ENCODE data around the gene SHB.
"Not testable (repeated sequence)": the region's sequence is repeated elsewhere in the genome, so short reads cannot be mapped to it uniquely, and the experiment has no call there.

SHB gene

DNA sequence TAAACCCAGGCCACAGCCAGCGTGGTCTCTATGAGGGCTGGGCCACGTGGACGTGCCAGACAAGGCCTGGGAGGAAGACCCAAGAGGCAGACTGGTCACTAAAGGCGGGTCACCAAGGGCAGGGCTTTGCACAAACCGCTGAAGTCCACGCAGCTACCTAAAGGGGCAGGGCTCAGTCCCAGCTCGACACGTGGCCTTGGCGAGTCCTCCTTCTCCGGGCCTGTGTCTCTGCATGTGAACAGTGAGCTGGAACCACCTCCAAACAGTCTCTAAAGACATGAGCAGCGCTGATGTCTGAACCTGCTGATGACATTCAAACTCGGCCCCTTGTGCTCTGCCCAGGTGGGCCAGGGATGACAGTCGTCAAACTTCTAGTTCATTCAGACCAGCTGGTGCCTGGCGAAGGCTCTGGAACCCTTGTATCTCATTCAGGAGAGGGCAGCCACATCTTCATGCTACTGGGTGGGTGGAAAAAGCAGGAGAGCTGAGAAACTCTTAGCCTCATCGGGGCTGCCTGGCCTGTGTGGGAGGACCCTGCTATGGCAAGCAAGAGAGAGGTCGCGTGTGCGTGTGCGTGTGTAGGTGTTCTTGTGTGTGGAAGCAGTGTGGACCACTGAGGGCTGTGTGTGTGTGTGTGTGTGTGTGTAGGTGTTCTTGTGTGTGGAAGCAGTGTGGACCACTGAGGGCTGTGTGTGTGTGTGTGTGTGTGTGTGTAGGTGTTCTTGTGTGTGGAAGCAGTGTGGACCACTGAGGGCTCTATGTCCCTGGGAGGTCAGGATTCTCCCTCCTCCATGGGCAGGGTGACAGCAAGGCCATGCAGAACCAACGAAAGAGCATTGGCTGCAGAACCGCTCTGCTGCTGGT is 151.0 kb downstream of the SHB start:
- Mint-ChIP-seq H3K9me3 (ENCODE audit: low read depth) (no peaks in the 10 kb centered on the region), H3K4me1 (ENCODE audit: low read depth) (no peaks in the 10 kb centered on the region), H3K4me3 (no peak overlapping the region), H3K36me3 (no peaks in the 10 kb centered on the region), H3K27ac (no peak overlapping the region), H3K27me3 (peaks cover 1% of the 10 kb centered on the region)

DNA sequence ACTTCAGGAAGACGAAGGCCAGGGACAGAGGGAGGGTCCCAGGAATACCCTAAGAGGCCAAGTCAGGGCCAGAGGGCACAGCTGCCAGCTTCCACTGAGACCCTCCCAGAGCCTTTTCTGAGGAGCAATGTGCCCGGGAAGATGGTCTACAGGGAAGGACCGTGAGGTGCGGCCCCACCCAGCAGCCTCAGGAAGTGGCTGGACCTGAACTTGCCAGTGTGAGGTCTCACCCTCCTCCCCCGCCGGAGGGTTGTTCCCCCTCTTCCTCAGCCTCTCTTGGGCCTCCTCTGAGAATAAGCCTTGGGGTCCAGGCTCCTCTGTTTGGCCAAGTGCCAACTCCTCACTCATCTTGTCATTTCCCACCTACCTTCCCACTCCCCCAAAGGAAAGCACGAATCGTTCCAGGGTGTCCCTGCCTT is 151.7 kb downstream of the SHB start:
- Mint-ChIP-seq H3K4me1 (ENCODE audit: low read depth) (no peaks in the 10 kb centered on the region), H3K4me3 (no peak overlapping the region), H3K36me3 (no peaks in the 10 kb centered on the region), H3K27ac (no peak overlapping the region), H3K27me3 (peaks cover 1% of the 10 kb centered on the region), H3K9me3 (ENCODE audit: low read depth) (no peaks in the 10 kb centered on the region)

- H3K27ac Mint-ChIP-seq = no peak overlapping the region
- no peaks in the 10 kb centered on the region for H3K9me3 Mint-ChIP-seq (ENCODE audit: low read depth)
- H3K4me1 Mint-ChIP-seq (ENCODE audit: low read depth) = no peaks in the 10 kb centered on the region
- no peaks in the 10 kb centered on the region for H3K36me3 Mint-ChIP-seq
- no peak overlapping the region for H3K4me3 Mint-ChIP-seq
- peaks cover 1% of the 10 kb centered on the region for H3K27me3 Mint-ChIP-seq
Observed at GRCh38 chr9:37916471-37917312, 152.3 kb downstream of the SHB start.

- no peak overlapping the region for H3K4me3 Mint-ChIP-seq
Observed at GRCh38 chr9:37915911-37916470, 153.0 kb downstream of the SHB start.

DNA sequence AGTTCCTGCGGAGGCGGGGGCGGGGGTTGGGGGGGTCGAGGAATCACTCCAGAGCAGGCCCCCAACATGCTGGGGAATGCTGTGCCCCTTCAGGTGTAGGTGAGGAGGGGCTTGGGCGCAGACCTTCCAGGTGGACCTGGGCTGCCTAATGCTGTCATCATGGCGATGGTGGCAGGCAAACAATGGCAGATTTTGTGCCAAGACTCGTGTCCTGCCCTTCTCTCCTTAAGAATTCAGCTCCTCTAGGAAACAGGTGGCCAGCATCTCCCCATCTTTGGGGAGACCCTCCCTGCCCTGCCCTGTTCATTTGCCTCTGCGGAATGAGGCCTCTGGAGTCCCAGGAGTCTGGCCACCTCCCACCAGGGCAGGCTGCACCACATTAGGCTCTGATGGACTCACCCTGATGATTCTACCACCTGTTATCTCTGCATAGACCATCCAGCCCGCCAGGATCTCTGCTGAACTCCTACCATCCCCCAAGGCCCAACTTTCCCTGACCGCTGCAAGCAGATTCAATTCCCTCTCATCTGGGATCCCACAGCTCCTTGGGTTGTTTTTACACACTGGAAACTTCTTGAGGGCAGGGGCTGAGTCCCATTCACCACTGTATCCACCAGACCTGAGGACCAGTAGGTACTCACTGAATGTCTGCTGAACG is 154.2 kb downstream of the SHB start:
- Mint-ChIP-seq H3K4me3 (no peak overlapping the region), H3K36me3 (no peaks in the 10 kb centered on the region), H3K4me1 (ENCODE audit: low read depth) (no peaks in the 10 kb centered on the region), H3K27ac (no peak overlapping the region), H3K9me3 (ENCODE audit: low read depth) (no peaks in the 10 kb centered on the region), H3K27me3 (peaks cover 1% of the 10 kb centered on the region)

More at GRCh38 chr9:37915911-37916470, 153.0 kb downstream of the SHB start:
- Mint-ChIP-seq H3K4me1 (ENCODE audit: low read depth) (no peaks in the 10 kb centered on the region), H3K27ac (no peak overlapping the region), H3K9me3 (ENCODE audit: low read depth) (no peaks in the 10 kb centered on the region), H3K27me3 (peaks cover 1% of the 10 kb centered on the region), H3K36me3 (no peaks in the 10 kb centered on the region)

GRCh38 chr9:37914154-37914551 is 154.9 kb downstream of the SHB start:
- Mint-ChIP-seq H3K4me1 (ENCODE audit: low read depth) (no peaks in the 10 kb centered on the region), H3K36me3 (no peaks in the 10 kb centered on the region), H3K27me3 (peaks cover 1% of the 10 kb centered on the region), H3K27ac (no peak overlapping the region), H3K9me3 (ENCODE audit: low read depth) (no peaks in the 10 kb centered on the region), H3K4me3 (no peak overlapping the region)

GRCh38 chr9:37913480-37914153 is 155.4 kb downstream of the SHB start:
- Mint-ChIP-seq H3K9me3 (ENCODE audit: low read depth) (no peaks in the 10 kb centered on the region), H3K4me1 (ENCODE audit: low read depth) (no peaks in the 10 kb centered on the region), H3K27ac (no peak overlapping the region), H3K4me3 (no peak overlapping the region), H3K36me3 (no peaks in the 10 kb centered on the region), H3K27me3 (peaks cover 1% of the 10 kb centered on the region)

- Mint-ChIP-seq H3K4me1 (ENCODE audit: low read depth) (no peaks in the 10 kb centered on the region), H3K9me3 (ENCODE audit: low read depth) (no peaks in the 10 kb centered on the region), H3K36me3 (no peaks in the 10 kb centered on the region), H3K27me3 (peaks cover 1% of the 10 kb centered on the region), H3K4me3 (no peak overlapping the region), H3K27ac (no peak overlapping the region)
Observed at GRCh38 chr9:37911271-37911681, 157.8 kb downstream of the SHB start.

DNA sequence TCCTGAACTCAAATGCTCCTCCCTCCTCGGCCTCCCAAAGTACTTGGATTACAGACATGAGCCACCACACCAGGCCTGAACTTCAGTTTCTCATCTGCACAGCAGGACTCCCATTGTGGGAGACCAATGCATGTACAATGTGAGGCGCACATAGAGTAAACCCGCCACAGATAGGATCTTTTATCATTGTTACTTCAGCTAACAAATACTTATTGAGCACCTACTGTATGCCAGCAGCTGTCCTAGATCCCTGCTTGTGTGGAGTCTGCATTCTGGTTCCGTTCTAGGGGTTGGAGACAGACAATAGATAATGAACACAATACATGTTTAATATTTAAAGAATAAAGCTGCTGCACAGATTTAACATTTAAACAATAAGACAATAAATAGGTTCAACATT is 158.8 kb downstream of the SHB start:
- Mint-ChIP-seq H3K4me3 (no peak overlapping the region), H3K36me3 (no peaks in the 10 kb centered on the region), H3K27ac (no peak overlapping the region), H3K9me3 (ENCODE audit: low read depth) (no peaks in the 10 kb centered on the region), H3K4me1 (ENCODE audit: low read depth) (no peaks in the 10 kb centered on the region), H3K27me3 (peaks cover 1% of the 10 kb centered on the region)

- H3K4me3 Mint-ChIP-seq; H3K27ac Mint-ChIP-seq; H3K9me3 Mint-ChIP-seq (ENCODE audit: low read depth); H3K4me1 Mint-ChIP-seq (ENCODE audit: low read depth); H3K36me3 Mint-ChIP-seq; H3K27me3 Mint-ChIP-seq: not testable (repeated sequence)
Observed at GRCh38 chr9:37909836-37910235, 159.2 kb downstream of the SHB start.

GRCh38 chr9:37909326-37909725 is 159.7 kb downstream of the SHB start:
- Mint-ChIP-seq H3K27ac (no peak overlapping the region), H3K4me1 (ENCODE audit: low read depth) (peaks cover 7% of the 10 kb centered on the region), H3K36me3 (no peaks in the 10 kb centered on the region), H3K9me3 (ENCODE audit: low read depth) (no peaks in the 10 kb centered on the region), H3K27me3 (peaks cover 1% of the 10 kb centered on the region), H3K4me3 (no peak overlapping the region)

DNA sequence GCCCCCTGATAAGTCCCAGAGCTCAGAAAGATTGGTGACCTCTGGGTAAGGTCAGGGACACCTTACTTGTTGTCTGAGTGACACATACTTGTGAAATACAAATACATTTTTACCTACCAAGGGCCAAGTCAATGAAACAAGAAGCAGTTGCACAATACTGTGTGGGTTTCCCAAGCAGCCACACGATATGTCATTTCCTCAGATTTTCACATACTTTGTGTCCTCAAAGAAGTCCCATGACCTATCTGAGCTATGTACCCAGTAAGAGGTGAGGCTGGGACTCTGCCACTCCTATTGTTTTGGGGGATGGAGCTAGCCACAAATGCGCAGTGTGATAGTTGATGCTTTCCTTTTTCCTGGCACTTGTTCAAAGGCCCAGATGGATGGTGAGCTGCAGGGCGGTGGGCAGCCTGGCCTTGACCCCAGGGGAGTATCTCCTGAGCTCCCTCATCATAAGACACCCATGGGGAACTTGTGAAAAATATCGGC is 160.3 kb downstream of the SHB start:
- peaks cover 7% of the 10 kb centered on the region for H3K4me1 Mint-ChIP-seq (ENCODE audit: low read depth)
- H3K27ac Mint-ChIP-seq = no peak overlapping the region
- no peak overlapping the region for H3K4me3 Mint-ChIP-seq
- H3K36me3 Mint-ChIP-seq = no peaks in the 10 kb centered on the region
- H3K9me3 Mint-ChIP-seq (ENCODE audit: low read depth) = no peaks in the 10 kb centered on the region
- H3K27me3 Mint-ChIP-seq = peaks cover 1% of the 10 kb centered on the region

DNA sequence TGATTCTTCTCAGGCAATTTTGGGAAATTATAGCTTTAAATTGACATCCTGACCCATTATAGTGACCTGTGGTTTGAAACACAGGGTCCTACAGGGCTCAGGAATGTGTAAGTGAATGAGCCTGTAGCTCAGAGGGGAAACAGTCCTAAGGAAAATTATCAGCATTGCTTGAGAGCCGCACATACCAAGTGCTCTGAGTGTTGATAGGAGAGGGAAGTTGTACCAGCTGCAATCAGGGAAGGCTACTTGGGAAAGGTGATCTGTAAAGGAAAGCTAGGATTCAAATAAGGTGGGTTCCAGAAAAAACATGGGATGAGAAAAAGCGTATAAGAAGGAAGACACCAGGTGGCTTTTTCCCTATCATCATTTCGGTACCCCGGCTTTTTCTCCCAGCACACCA is 160.7 kb downstream of the SHB start:
- H3K27ac Mint-ChIP-seq = no peak overlapping the region
- peaks cover 7% of the 10 kb centered on the region for H3K4me1 Mint-ChIP-seq (ENCODE audit: low read depth)
- no peak overlapping the region for H3K4me3 Mint-ChIP-seq
- no peaks in the 10 kb centered on the region for H3K36me3 Mint-ChIP-seq
- H3K27me3 Mint-ChIP-seq = no peaks in the 10 kb centered on the region
- H3K9me3 Mint-ChIP-seq (ENCODE audit: low read depth) = no peaks in the 10 kb centered on the region
